Transverse colon (tissue), 3 donors: ENCODE results near the gene MEGF11.

Experiments used
- CTCF ChIP-seq, 5 experiments: fragments of 200-600 bp in 3 of 5; fragments of 450-650 bp in 2 of 5; sonication (generic) in 3 of 5; IDR thresholded peaks; 1 replicate in 2 of 5; 2 replicates in 3 of 5; pipeline ENCODE4 v1.5.1; 2016 to 2017; ENCODE audit warnings: antibody characterized with exemption in 5 of 5, inconsistent platforms in 3 of 5, mild to moderate bottlenecking in 2 of 5, moderate library complexity in 1 of 5
- EP300 ChIP-seq: sonication (generic); formaldehyde crosslinking; IDR thresholded peaks from one replicate; pipeline ENCODE4 v1.6.1; 2017; ENCODE audit warnings: antibody characterized with exemption, low read depth

DNA sequence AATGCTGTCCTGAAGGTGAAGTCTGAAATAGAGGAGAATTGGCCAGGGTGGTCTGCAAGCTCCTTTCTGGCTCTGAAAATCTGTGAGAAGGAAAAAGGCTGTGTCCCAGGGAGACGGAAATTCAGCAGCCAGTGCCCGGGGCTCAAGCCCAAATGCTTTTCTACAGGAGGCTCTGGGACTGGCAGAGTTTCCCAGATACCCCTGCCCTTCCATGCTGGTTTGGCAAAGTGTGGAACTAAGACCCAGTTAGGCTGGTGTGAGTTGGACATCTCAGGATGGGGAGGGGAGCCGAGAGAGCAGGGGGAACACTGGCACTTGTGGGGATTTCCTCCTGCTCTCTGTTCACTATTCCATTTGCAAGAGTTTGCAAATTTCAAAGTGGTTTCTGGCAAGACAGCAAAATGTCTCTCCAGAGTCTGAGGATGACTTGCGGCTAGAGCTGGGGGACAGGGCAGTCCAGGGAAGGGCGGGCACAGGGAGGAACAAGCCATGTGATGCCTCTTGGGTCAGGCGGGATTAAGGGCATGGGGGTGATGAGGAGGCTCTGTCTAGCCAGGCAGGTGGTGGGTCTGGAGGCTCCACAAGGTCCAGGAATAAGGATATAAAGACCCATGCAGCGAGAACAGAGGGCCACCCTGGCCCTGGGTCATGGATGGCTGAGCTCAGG lies 231.9 kb downstream of the MEGF11 start:
- TF ChIP-seq EP300 (no peak), CTCF (IDR thresholded peaks at IDR 0.05) (no peak)
